Stomach (tissue), 4 donors: ENCODE data around the gene SPDYC.

Experiments used
- CTCF ChIP-seq, 7 experiments: fragments of 450-650 bp in 4 of 7; fragments of 200-600 bp in 3 of 7; sonication (generic) in 3 of 7; IDR thresholded peaks; one replicate each; pipeline ENCODE4 v1.5.1; 2016 to 2019; ENCODE audit warnings: antibody characterized with exemption in 7 of 7, control low read depth in 2 of 7, mild to moderate bottlenecking in 1 of 7
- EP300 ChIP-seq: sonication (generic); formaldehyde crosslinking; IDR thresholded peaks from one replicate; pipeline ENCODE4 v1.6.1; 2017; ENCODE audit warnings: antibody characterized with exemption
- POLR2A ChIP-seq, 4 donors: fragments of 450-650 bp; IDR thresholded peaks; one replicate each; pipeline ENCODE4 v1.6.1; 2016; ENCODE audit warnings: antibody characterized with exemption in 4 of 4, control low read depth in 2 of 4, mild to moderate bottlenecking in 1 of 4, moderate library complexity in 1 of 4
- POLR2AphosphoS5 ChIP-seq, 3 donors: sonication (generic); formaldehyde crosslinking; IDR thresholded peaks; one replicate each; pipeline ENCODE4 v1.6.1; 2016; ENCODE audit warnings: antibody characterized with exemption in 3 of 3

DNA sequence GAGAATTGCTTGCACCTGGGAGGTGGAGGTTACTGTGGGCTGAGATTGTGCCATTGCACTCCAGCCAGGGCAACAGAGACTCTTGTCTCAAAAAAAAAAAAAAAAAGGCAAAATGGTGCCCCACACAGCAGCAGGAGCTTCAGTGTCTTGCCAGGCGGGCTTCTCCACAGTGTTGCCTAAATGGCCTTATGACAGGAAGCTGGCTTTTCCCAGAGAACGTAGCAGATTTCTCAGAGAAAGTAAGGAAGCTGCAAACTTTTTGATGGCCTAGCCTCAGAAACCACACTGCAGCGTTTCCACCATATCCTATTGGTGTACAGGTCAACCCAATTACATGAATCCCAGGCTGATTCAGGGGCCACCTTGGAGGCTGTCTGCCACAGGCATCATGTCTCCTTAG is 12.7 kb upstream of the SPDYC start:
- TF ChIP-seq CTCF (IDR thresholded peaks at IDR 0.05) (no peak), POLR2AphosphoS5 (IDR thresholded peaks at IDR 0.05) (no peak), EP300 (no peak), POLR2A (IDR thresholded peaks at IDR 0.05) (no peak)
